ENCODE results near the gene SHKBP1. TPM values are rescaled to one million over a fixed set of nuclear protein-coding genes. Genes with fewer than 3 reads are reported as not detected.

The SHKBP1 gene
- total RNA-seq, 1 donor from 2014 or later: 76.3 TPM

- H3K36me3 Mint-ChIP-seq (ENCODE audit: low read depth): no peaks in the 10 kb centered on the region
Measured at GRCh38 chr19:40576151-40576584, 505 bp upstream of the SHKBP1 start.

GRCh38 chr19:40578442-40578908 is 1.8 kb downstream of the SHKBP1 start:
- H3K9me3 Mint-ChIP-seq: no peaks in the 10 kb centered on the region
- H3K4me1 Mint-ChIP-seq: peaks cover 24% of the 10 kb centered on the region
- DNase-seq (ENCODE audit: low read depth, low spot score): no peak
- peak overlapping the region; percentile 89 for H3K4me3 Mint-ChIP-seq
- no peak overlapping the region for H3K27ac Mint-ChIP-seq (ENCODE audit: unreplicated experiment)
- H3K36me3 Mint-ChIP-seq (ENCODE audit: low read depth): no peaks in the 10 kb centered on the region
- H3K27me3 Mint-ChIP-seq (ENCODE audit: low read depth): peaks cover 3% of the 10 kb centered on the region
- TF ChIP-seq CTCF (conservative IDR thresholded peaks at IDR 0.05): no peak

More at GRCh38 chr19:40576151-40576584, 505 bp upstream of the SHKBP1 start:
- Mint-ChIP-seq H3K4me1 (peaks cover 17% of the 10 kb centered on the region), H3K27ac (ENCODE audit: unreplicated experiment) (no peak overlapping the region), H3K9me3 (no peaks in the 10 kb centered on the region), H3K4me3 (peak overlapping the region; percentile 89), H3K27me3 (ENCODE audit: low read depth) (peaks cover 6% of the 10 kb centered on the region)
- no peak for TF ChIP-seq CTCF (conservative IDR thresholded peaks at IDR 0.05)
- no peak for DNase-seq (ENCODE audit: low read depth, low spot score)

- Mint-ChIP-seq H3K4me3 (peak overlapping the region; percentile 76), H3K27ac (ENCODE audit: unreplicated experiment) (no peak overlapping the region), H3K9me3 (no peaks in the 10 kb centered on the region), H3K36me3 (ENCODE audit: low read depth) (no peaks in the 10 kb centered on the region), H3K4me1 (peaks cover 33% of the 10 kb centered on the region), H3K27me3 (ENCODE audit: low read depth) (no peaks in the 10 kb centered on the region)
- no peak for TF ChIP-seq CTCF (conservative IDR thresholded peaks at IDR 0.05)
- DNase-seq (ENCODE audit: low read depth, low spot score): no peak
Measured at GRCh38 chr19:40580619-40581018, 3.9 kb downstream of the SHKBP1 start.

- peaks cover 39% of the 10 kb centered on the region for H3K4me1 Mint-ChIP-seq
- H3K27me3 Mint-ChIP-seq (ENCODE audit: low read depth): no peaks in the 10 kb centered on the region
- H3K36me3 Mint-ChIP-seq (ENCODE audit: low read depth): peaks cover under 1% of the 10 kb centered on the region
- H3K27ac Mint-ChIP-seq (ENCODE audit: unreplicated experiment): no peak overlapping the region
- DNase-seq (ENCODE audit: low read depth, low spot score): no peak
- TF ChIP-seq CTCF (conservative IDR thresholded peaks at IDR 0.05): no peak
- H3K4me3 Mint-ChIP-seq: no peak overlapping the region
- no peaks in the 10 kb centered on the region for H3K9me3 Mint-ChIP-seq
Measured at GRCh38 chr19:40581531-40581930, 4.9 kb downstream of the SHKBP1 start.

- peak overlapping the region; percentile 89 for H3K27ac Mint-ChIP-seq (ENCODE audit: unreplicated experiment)
- H3K4me3 Mint-ChIP-seq: peak overlapping the region; percentile 58
- no peaks in the 10 kb centered on the region for H3K9me3 Mint-ChIP-seq
- TF ChIP-seq CTCF (conservative IDR thresholded peaks at IDR 0.05): no peak
- no peak for DNase-seq (ENCODE audit: low read depth, low spot score)
- no peaks in the 10 kb centered on the region for H3K27me3 Mint-ChIP-seq (ENCODE audit: low read depth)
- peaks cover 38% of the 10 kb centered on the region for H3K4me1 Mint-ChIP-seq
- H3K36me3 Mint-ChIP-seq (ENCODE audit: low read depth): peaks cover 7% of the 10 kb centered on the region
Measured at GRCh38 chr19:40582467-40582866, 5.8 kb downstream of the SHKBP1 start.
